GM21367 (cell line): Measurements from ENCODE around the gene UBL3.

Experiments
- ATAC-seq: cut with Tn5 transposase; IDR thresholded peaks from one replicate; pipeline ENCODE4 v1.9.1; 2021; ENCODE audit not compliant: unreplicated experiment

Gene UBL3

DNA sequence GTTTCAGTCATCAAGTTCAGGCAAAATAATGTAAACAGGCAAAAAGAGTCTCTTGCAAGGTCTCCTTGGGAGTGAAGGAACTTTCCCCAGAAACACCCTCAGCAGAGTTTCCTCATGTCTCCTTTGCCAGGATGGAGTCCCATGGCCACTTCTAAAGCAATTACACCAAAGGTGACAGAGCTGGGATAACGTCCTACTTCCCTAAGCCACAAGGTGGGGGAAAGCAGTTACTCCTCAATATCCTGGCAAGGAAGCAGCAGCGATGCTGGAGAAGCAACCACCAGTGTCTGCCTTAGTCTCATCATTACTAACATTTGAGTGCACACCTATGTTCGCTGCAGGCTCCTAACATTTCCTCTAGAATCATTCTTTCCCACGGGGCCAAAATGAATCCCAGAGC lies 88.6 kb downstream of the UBL3 start:
- ATAC-seq, result no peak

DNA sequence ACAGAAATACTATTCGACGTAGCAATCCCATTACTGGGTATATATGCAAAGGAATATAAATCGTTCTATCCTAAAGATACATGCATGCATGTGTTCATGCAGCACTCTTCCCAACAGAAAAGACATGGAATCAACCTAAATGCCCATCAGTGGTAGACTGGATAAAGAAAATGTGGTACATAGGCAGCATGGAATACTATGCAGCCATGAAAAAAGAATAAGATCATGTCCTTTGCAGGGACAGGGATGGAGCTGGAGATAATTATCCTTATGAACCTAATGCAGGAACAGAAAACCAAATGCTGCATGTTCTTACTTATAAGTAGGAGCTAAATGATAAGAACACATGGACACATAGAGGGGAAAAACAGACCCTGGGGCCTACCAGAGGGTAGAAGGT lies 89.3 kb downstream of the UBL3 start:
- ATAC-seq, result no peak

- ATAC-seq, result no peak
These were observed 89.9 kb downstream of the UBL3 start for GRCh38 chr13:29760544-29760943.

GRCh38 chr13:29758531-29759114 lies 91.8 kb downstream of the UBL3 start:
- ATAC-seq, result peak; percentile 84

GRCh38 chr13:29756506-29756905 lies 93.9 kb downstream of the UBL3 start:
- no peak for ATAC-seq

DNA sequence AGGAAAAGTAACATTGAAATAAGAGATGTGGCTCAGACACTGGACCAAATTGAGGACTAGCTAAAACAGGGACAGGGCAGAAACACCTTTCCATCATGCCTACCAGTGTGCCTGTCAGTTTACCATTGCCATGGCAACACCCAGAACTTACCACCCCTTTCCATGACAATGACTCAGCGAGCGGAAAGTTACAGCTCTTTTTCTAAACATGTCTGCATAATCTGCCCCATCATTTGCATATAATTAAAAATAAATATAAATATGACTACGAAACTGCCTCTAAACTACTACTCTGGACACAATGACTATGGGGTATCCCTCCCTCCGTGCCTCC lies 96.0 kb downstream of the UBL3 start:
- ATAC-seq, result no peak

GRCh38 chr13:29753618-29754472 lies 96.6 kb downstream of the UBL3 start:
- no peak for ATAC-seq

DNA sequence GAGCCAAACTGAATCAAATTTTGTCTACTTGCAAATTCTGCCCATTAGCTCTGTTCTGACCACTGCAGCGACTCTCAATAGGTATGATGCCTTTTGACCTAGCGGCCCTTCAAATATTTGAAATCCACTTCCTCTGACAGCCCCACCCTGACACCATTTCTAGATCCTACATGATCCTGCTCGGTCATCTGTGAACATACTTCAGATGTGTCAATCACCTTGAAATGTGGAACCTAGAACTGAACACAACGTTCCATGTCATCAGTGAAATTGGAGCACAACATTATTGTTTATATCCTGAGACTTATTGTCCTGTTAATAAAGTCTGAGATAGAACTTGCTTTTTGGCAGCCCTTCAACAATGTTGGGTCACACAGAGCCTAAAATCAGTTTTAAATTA lies 98.2 kb downstream of the UBL3 start:
- ATAC-seq, result no peak

DNA sequence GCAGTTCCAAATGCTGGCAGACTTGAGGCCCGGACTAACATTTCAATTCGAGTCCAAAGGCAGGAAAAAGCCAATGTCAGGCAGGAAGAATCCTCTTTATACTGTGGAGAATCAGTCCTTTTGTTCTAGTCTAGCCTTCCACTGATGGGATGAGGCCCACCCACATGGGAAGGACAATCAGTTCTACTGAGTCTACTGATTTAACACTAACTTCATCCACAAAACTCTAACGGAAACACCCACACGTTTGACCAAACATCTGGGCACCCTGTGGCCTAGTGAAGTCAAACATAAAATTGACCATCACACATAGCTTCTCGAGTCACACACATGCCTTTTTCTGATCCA lies 100.3 kb downstream of the UBL3 start:
- ATAC-seq, result no peak

GRCh38 chr13:29749401-29750182 lies 100.8 kb downstream of the UBL3 start:
- ATAC-seq, result no peak

DNA sequence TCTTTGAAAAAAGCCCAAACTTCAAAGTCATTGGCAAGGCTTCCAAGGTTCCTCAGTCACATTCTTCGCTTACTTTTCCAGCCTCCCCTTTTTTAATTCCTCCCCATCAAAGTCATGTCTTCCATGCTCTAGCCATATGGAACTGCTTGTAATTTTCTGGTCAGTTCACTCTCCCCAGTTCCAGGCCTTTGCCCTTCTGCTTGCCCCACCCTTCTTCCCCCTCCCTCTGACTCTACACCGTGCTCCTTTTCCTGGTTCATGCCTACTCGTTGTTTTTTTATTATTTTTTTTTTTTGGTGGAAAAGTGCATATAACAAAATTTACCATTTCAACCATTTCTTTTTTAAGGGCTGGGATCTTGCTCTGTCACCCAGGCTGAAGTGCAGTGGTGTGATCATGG lies 102.3 kb downstream of the UBL3 start:
- no peak for ATAC-seq

- ATAC-seq, result no peak
These were observed 104.2 kb downstream of the UBL3 start for GRCh38 chr13:29746148-29746677.

GRCh38 chr13:29745704-29746103 lies 104.7 kb downstream of the UBL3 start:
- no peak for ATAC-seq

DNA sequence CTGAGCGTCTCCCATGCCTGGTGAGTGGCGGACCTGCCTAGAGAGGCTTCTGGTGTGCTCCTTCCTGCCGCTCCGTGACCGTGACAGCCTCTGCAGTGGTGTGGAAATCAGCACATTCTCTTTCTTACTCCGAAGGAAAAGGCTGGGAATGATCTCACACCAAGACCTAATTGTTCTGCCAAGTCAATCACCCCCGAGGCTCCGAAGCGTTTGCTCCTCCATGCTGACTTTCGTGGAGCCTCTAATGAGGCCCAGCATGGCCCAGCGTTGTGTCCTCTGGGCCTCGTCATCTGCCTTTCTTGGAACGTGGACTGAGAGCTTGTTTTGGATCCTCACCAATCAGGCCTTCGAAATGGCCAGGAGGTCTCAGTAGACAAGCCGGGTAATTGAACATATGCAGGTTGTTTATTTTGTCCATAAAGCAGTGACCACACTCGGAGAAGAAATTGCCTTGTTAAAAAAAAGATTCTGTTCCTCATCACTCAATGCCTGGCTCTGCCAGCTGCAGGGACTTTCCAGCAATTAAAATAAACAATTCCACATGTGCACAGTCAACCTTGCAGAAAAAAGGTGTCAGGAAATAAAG lies 107.1 kb downstream of the UBL3 start:
- ATAC-seq, result no peak

GRCh38 chr13:29740961-29741360 lies 109.5 kb downstream of the UBL3 start:
- no peak for ATAC-seq

DNA sequence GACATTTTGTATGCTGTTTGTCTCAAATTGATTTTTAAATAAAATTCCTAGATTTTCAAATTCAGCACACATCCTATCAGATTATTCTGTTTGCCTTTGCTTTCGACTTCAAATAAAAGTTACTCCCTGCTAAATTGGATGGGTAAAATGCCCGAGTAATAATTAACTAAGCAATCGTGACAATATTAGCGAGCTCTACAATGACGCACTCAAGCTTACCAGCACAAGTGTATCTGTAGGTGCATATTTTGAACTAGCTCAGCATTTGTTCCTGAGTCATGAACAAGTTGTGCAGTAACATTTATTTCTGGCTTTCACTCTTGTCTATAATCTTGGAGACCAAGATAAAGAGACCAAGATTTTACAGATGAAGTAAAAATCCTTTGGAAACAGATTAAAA lies 113.4 kb downstream of the UBL3 start:
- no peak for ATAC-seq

DNA sequence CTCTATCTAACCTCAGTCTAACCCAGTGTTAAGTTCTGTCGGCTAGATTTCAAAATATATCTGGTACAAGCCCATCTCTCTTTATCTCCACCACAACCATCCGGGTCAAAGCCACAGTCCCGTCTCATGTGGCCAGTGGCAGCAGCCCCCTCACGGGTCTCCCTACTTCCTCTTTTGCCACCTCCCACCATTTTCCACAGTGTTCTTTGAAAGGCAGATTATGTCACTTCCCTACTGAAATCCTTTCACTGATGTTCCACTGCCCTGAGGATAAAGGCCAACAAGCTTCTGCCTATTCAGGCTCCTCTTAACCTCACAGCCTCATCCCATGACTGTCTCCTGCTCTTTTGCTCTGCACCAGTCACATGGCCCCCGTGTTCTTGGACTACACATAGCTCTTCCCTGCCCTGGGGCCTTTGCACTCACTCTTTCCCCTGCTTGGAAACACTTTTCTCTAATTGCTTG lies 117.2 kb downstream of the UBL3 start:
- ATAC-seq, result no peak

DNA sequence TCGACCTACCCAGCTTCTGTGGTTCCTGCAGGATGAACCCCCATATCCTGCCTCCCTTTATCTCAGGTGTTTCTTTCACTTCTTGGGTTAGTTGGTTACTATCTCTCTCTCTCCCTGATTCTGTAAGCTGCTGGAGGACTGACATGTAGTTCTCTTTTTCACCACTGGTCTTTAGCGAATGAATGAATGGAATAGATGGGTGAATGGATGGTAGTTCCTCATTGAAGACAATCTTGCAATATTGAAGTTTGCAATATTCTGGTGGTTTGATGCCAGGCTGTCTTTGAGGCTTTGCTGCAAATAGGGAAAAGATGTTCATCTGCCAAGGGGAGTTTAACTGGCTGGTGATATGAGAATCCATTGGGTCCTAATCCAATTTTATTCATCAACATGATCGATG lies 120.2 kb downstream of the UBL3 start:
- ATAC-seq, result no peak

DNA sequence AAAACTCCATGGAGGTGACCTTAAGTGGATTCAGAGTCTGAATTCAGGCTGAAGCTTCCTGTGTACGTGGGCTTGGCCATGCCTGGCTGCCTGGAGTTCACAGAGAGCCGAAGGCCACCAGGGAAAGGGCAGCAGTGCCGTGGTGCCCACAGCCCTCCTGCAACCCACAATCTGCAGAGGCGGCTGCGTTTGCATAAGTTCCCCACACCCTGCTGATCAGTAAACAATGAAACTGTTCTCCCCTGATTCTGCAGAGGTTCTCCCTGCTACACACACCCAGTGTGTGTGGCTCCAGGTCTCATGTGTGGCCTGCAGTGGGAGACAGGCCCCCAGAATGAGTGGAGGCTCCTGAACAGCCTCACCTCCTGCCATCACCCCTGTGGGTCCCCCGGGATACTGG lies 128.0 kb downstream of the UBL3 start:
- no peak for ATAC-seq

- ATAC-seq, result no peak
These were observed 128.7 kb downstream of the UBL3 start for GRCh38 chr13:29721766-29722165.

- no peak for ATAC-seq
These were observed 131.7 kb downstream of the UBL3 start for GRCh38 chr13:29718694-29719093.
